BLaER1 (cell line): ENCODE results near the gene ZNF831.

Experiments
- H3K27ac ChIP-seq: shearing (Covaris generic); formaldehyde crosslinking; 2 replicates; pipeline ENCODE4 v1.8.1; 2022
- H3K27me3 ChIP-seq: shearing (Covaris generic); formaldehyde crosslinking; 2 replicates; pipeline ENCODE4 v1.8.1; 2022
- H3K36me3 ChIP-seq: shearing (Covaris generic); formaldehyde crosslinking; 2 replicates; pipeline ENCODE4 v1.8.1; 2022
- H3K4me1 ChIP-seq: shearing (Covaris generic); formaldehyde crosslinking; 2 replicates; pipeline ENCODE4 v1.8.1; 2022
- H3K4me2 ChIP-seq: shearing (Covaris generic); formaldehyde crosslinking; 2 replicates; pipeline ENCODE4 v1.8.1; 2022
- H3K4me3 ChIP-seq: shearing (Covaris generic); formaldehyde crosslinking; 2 replicates; pipeline ENCODE4 v1.8.1; 2022
- H3K9ac ChIP-seq: shearing (Covaris generic); formaldehyde crosslinking; 2 replicates; pipeline ENCODE4 v1.8.1; 2022
- H3K9me3 ChIP-seq: shearing (Covaris generic); formaldehyde crosslinking; 2 replicates; pipeline ENCODE4 v1.8.1; 2022
- H4K20me1 ChIP-seq: shearing (Covaris generic); formaldehyde crosslinking; 2 replicates; pipeline ENCODE4 v1.8.1; 2022
- Cebpa-rat ChIP-seq: shearing (Covaris generic); IDR thresholded peaks from 2 replicates; pipeline ENCODE4 v1.8.1; 2022

ZNF831 gene

GRCh38 chr20:59146780-59147565, 16.6 kb upstream of the ZNF831 start:
- H3K27ac ChIP-seq = no peak overlapping the region
- H4K20me1 ChIP-seq = no peaks in the 10 kb centered on the region
- no peak overlapping the region for H3K9ac ChIP-seq
- H3K9me3 ChIP-seq = peaks cover 3% of the 10 kb centered on the region; the same call in 1 of the 2 replicates
- H3K4me1 ChIP-seq = peaks cover 63% of the 10 kb centered on the region
- H3K4me3 ChIP-seq = no peak overlapping the region
- H3K4me2 ChIP-seq = peak overlapping the region; percentile 35
- TF ChIP-seq Cebpa-rat = no peak
- no peaks in the 10 kb centered on the region for H3K27me3 ChIP-seq
- H3K36me3 ChIP-seq = no peaks in the 10 kb centered on the region

GRCh38 chr20:59147586-59147985, 16.0 kb upstream of the ZNF831 start:
- H3K9me3 ChIP-seq = peaks cover 3% of the 10 kb centered on the region; the same call in 1 of the 2 replicates
- no peaks in the 10 kb centered on the region for H3K27me3 ChIP-seq
- TF ChIP-seq Cebpa-rat = no peak
- no peaks in the 10 kb centered on the region for H4K20me1 ChIP-seq
- H3K27ac ChIP-seq = no peak overlapping the region
- no peak overlapping the region for H3K9ac ChIP-seq
- H3K4me3 ChIP-seq = no peak overlapping the region
- no peaks in the 10 kb centered on the region for H3K36me3 ChIP-seq
- H3K4me1 ChIP-seq = peaks cover 69% of the 10 kb centered on the region
- peak overlapping the region; percentile 35; the same call in 1 of the 2 replicates for H3K4me2 ChIP-seq

GRCh38 chr20:59148701-59149493, 14.7 kb upstream of the ZNF831 start:
- no peaks in the 10 kb centered on the region for H3K27me3 ChIP-seq
- peaks cover 82% of the 10 kb centered on the region for H3K4me1 ChIP-seq
- no peaks in the 10 kb centered on the region for H4K20me1 ChIP-seq
- H3K36me3 ChIP-seq = no peaks in the 10 kb centered on the region
- peaks cover 3% of the 10 kb centered on the region; the same call in 1 of the 2 replicates for H3K9me3 ChIP-seq
- no peak overlapping the region for H3K9ac ChIP-seq
- peak overlapping the region; percentile 70 for H3K27ac ChIP-seq
- no peak for TF ChIP-seq Cebpa-rat
- peak overlapping the region; percentile 74 for H3K4me2 ChIP-seq
- no peak overlapping the region for H3K4me3 ChIP-seq

- TF ChIP-seq Cebpa-rat = no peak
- peak overlapping the region; percentile 74 for H3K4me2 ChIP-seq
Observed at GRCh38 chr20:59149678-59150504, 13.7 kb upstream of the ZNF831 start.

GRCh38 chr20:59150821-59151251, 12.8 kb upstream of the ZNF831 start:
- TF ChIP-seq Cebpa-rat = no peak
- H3K4me3 ChIP-seq = no peak overlapping the region
- no peak overlapping the region for H3K9ac ChIP-seq
- H3K36me3 ChIP-seq = no peaks in the 10 kb centered on the region
- no peaks in the 10 kb centered on the region for H4K20me1 ChIP-seq
- peaks cover 3% of the 10 kb centered on the region; the same call in 1 of the 2 replicates for H3K9me3 ChIP-seq
- H3K4me2 ChIP-seq = peak overlapping the region; percentile 74
- H3K27me3 ChIP-seq = no peaks in the 10 kb centered on the region
- peaks cover 82% of the 10 kb centered on the region for H3K4me1 ChIP-seq
- H3K27ac ChIP-seq = peak overlapping the region; percentile 70; the same call in 1 of the 2 replicates

More at GRCh38 chr20:59149678-59150504, 13.7 kb upstream of the ZNF831 start:
- H4K20me1 ChIP-seq = no peaks in the 10 kb centered on the region
- peak overlapping the region; percentile 57; the same call in 1 of the 2 replicates for H3K9ac ChIP-seq
- H3K4me1 ChIP-seq = peaks cover 84% of the 10 kb centered on the region
- no peaks in the 10 kb centered on the region for H3K36me3 ChIP-seq
- H3K9me3 ChIP-seq = peaks cover 3% of the 10 kb centered on the region; the same call in 1 of the 2 replicates
- no peaks in the 10 kb centered on the region for H3K27me3 ChIP-seq
- peak overlapping the region; percentile 70 for H3K27ac ChIP-seq
- 0 out of 2 replicates have a peak overlapping the region, but pooled peaks have one; percentile 4 for H3K4me3 ChIP-seq

- peaks cover 78% of the 10 kb centered on the region for H3K4me1 ChIP-seq
- no peak overlapping the region for H3K27ac ChIP-seq
- H3K9ac ChIP-seq = no peak overlapping the region
- no peaks in the 10 kb centered on the region for H4K20me1 ChIP-seq
- peaks cover 3% of the 10 kb centered on the region; the same call in 1 of the 2 replicates for H3K9me3 ChIP-seq
- H3K27me3 ChIP-seq = no peaks in the 10 kb centered on the region
- no peak overlapping the region for H3K4me3 ChIP-seq
- no peaks in the 10 kb centered on the region for H3K36me3 ChIP-seq
- peak overlapping the region; percentile 74 for H3K4me2 ChIP-seq
- no peak for TF ChIP-seq Cebpa-rat
Observed at GRCh38 chr20:59151391-59151790, 12.2 kb upstream of the ZNF831 start.

DNA sequence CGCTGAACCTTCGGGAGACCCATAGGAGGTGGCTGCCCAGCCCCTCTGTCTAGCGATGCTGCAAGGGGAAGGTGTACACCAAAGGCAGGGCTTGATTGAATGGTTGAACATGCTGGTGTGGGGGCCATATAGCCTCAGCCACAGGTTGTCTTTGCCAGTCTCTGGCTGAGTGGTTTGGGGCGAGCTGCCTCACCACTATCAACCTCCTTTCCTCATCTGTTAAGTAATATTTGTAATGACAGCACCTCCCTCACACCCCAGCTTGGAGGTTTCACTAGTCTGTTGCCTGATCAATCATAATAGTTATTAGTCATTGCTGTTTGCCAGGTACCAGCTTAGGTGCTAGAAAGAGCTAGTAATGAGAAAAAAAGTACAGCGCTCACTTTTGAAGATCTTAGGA, 11.8 kb upstream of the ZNF831 start:
- Histone ChIP-seq H3K9me3 (peaks cover 3% of the 10 kb centered on the region; the same call in 1 of the 2 replicates), H3K4me3 (no peak overlapping the region), H3K27me3 (no peaks in the 10 kb centered on the region), H3K9ac (no peak overlapping the region), H3K4me2 (peak overlapping the region; percentile 74), H3K27ac (no peak overlapping the region), H3K4me1 (peaks cover 73% of the 10 kb centered on the region), H4K20me1 (no peaks in the 10 kb centered on the region), H3K36me3 (no peaks in the 10 kb centered on the region)
- TF ChIP-seq Cebpa-rat = no peak

- TF ChIP-seq Cebpa-rat = no peak
- peaks cover 3% of the 10 kb centered on the region; the same call in 1 of the 2 replicates for H3K9me3 ChIP-seq
- H3K4me1 ChIP-seq = peaks cover 67% of the 10 kb centered on the region
- no peak overlapping the region for H3K27ac ChIP-seq
- H3K36me3 ChIP-seq = no peaks in the 10 kb centered on the region
- H3K27me3 ChIP-seq = no peaks in the 10 kb centered on the region
- H3K4me2 ChIP-seq = peak overlapping the region; percentile 74
- H4K20me1 ChIP-seq = no peaks in the 10 kb centered on the region
- H3K4me3 ChIP-seq = no peak overlapping the region
- H3K9ac ChIP-seq = no peak overlapping the region
Observed at GRCh38 chr20:59152559-59153354, 10.9 kb upstream of the ZNF831 start.
